NCI-H524 (cell line): Measurements from ENCODE around the gene TMC1.

Experiments
- DNase-seq, 2 experiments: peaks; one replicate each; lab custom pipeline; 2025; lab: John Stamatoyannopoulos, UW

TMC1 gene

GRCh38 chr9:72872718-72873117, 351.3 kb downstream of the TMC1 start:
- DNase-seq: no peak

- no peak for DNase-seq
Observed at GRCh38 chr9:72873456-72873855, 352.0 kb downstream of the TMC1 start.

- no peak for DNase-seq
Observed at GRCh38 chr9:72874344-72874743, 352.9 kb downstream of the TMC1 start.

GRCh38 chr9:72875221-72875620, 353.8 kb downstream of the TMC1 start:
- no peak for DNase-seq

GRCh38 chr9:72880821-72881220, 359.4 kb downstream of the TMC1 start:
- DNase-seq: no peak

- DNase-seq: no peak
Observed at GRCh38 chr9:72882117-72882775, 360.8 kb downstream of the TMC1 start.

- DNase-seq: no peak
Observed at GRCh38 chr9:72883875-72884274, 362.5 kb downstream of the TMC1 start.

- DNase-seq: no peak
Observed at GRCh38 chr9:72884508-72884907, 363.1 kb downstream of the TMC1 start.
